T-helper 1 cell treated with Interleukin-12 subunit alpha and Interleukin-12 subunit beta and Interleukin-4 antibody, amounts not matched to agents 30 μg/mL and 1 μg/mL, for 36 hours (primary cell): ENCODE results near the gene CCDC91.
"Not testable (repeated sequence)": the region's sequence is repeated elsewhere in the genome, so short reads cannot be mapped to it uniquely, and the experiment has no call there.

Source experiments
- H3K27ac Mint-ChIP-seq: one replicate; pipeline ENCODE4 v1.8.0; 2021; ENCODE audit warnings: mild to moderate bottlenecking, mixed read lengths
- H3K27me3 Mint-ChIP-seq: one replicate; pipeline ENCODE4 v1.8.0; 2021; ENCODE audit warnings: low read depth, mixed read lengths
- H3K36me3 Mint-ChIP-seq: one replicate; pipeline ENCODE4 v1.8.0; 2021; ENCODE audit warnings: low read depth, mixed read lengths
- H3K4me1 Mint-ChIP-seq: one replicate; pipeline ENCODE4 v1.8.0; 2021; ENCODE audit warnings: low read depth, mixed read lengths
- H3K4me3 Mint-ChIP-seq: one replicate; pipeline ENCODE4 v1.8.0; 2021; ENCODE audit warnings: mild to moderate bottlenecking, moderate library complexity, mixed read lengths
- H3K9me3 Mint-ChIP-seq: one replicate; pipeline ENCODE4 v1.8.0; 2021; ENCODE audit warnings: mixed read lengths

The CCDC91 gene

GRCh38 chr12:28265435-28266042 lies 75.3 kb downstream of the CCDC91 start:
- Mint-ChIP-seq H3K9me3 (peaks cover 6% of the 10 kb centered on the region), H3K4me3 (no peak overlapping the region), H3K4me1 (no peaks in the 10 kb centered on the region), H3K27me3 (no peaks in the 10 kb centered on the region), H3K27ac (no peak overlapping the region), H3K36me3 (peaks cover under 1% of the 10 kb centered on the region)

- H3K27me3 Mint-ChIP-seq, H3K4me1 Mint-ChIP-seq, H3K36me3 Mint-ChIP-seq, H3K4me3 Mint-ChIP-seq, H3K27ac Mint-ChIP-seq: not testable (repeated sequence)
- H3K9me3 Mint-ChIP-seq = peaks cover 21% of the 10 kb centered on the region
These were observed 77.8 kb downstream of the CCDC91 start for GRCh38 chr12:28267920-28268607.

- Mint-ChIP-seq H3K27ac (no peak overlapping the region), H3K4me3 (no peak overlapping the region), H3K27me3 (no peaks in the 10 kb centered on the region), H3K36me3 (peaks cover 10% of the 10 kb centered on the region), H3K4me1 (no peaks in the 10 kb centered on the region), H3K9me3 (peaks cover 21% of the 10 kb centered on the region)
These were observed 78.5 kb downstream of the CCDC91 start for GRCh38 chr12:28268608-28269229.

- H3K4me3 Mint-ChIP-seq = no peak overlapping the region
- H3K36me3 Mint-ChIP-seq = peaks cover 10% of the 10 kb centered on the region
- H3K4me1 Mint-ChIP-seq = no peaks in the 10 kb centered on the region
- no peaks in the 10 kb centered on the region for H3K27me3 Mint-ChIP-seq
- peaks cover 30% of the 10 kb centered on the region for H3K9me3 Mint-ChIP-seq
- no peak overlapping the region for H3K27ac Mint-ChIP-seq
These were observed 79.6 kb downstream of the CCDC91 start for GRCh38 chr12:28269851-28270250.

GRCh38 chr12:28278499-28278898 lies 88.2 kb downstream of the CCDC91 start:
- Mint-ChIP-seq H3K4me1 (no peaks in the 10 kb centered on the region), H3K36me3 (peaks cover 1% of the 10 kb centered on the region), H3K27ac (peak overlapping the region; percentile 6), H3K4me3 (no peak overlapping the region), H3K9me3 (peaks cover 21% of the 10 kb centered on the region), H3K27me3 (no peaks in the 10 kb centered on the region)

- peaks cover 1% of the 10 kb centered on the region for H3K36me3 Mint-ChIP-seq
- no peak overlapping the region for H3K4me3 Mint-ChIP-seq
- no peak overlapping the region for H3K27ac Mint-ChIP-seq
- H3K9me3 Mint-ChIP-seq = peaks cover 20% of the 10 kb centered on the region
- H3K27me3 Mint-ChIP-seq = no peaks in the 10 kb centered on the region
- H3K4me1 Mint-ChIP-seq = no peaks in the 10 kb centered on the region
These were observed 88.7 kb downstream of the CCDC91 start for GRCh38 chr12:28278960-28279359.

GRCh38 chr12:28286352-28286751 lies 96.1 kb downstream of the CCDC91 start:
- Mint-ChIP-seq H3K27ac (no peak overlapping the region), H3K9me3 (peaks cover 46% of the 10 kb centered on the region), H3K36me3 (peaks cover 7% of the 10 kb centered on the region), H3K4me3 (no peak overlapping the region), H3K4me1 (no peaks in the 10 kb centered on the region), H3K27me3 (no peaks in the 10 kb centered on the region)

GRCh38 chr12:28290262-28290661 lies 100.0 kb downstream of the CCDC91 start:
- H3K27me3 Mint-ChIP-seq = no peaks in the 10 kb centered on the region
- no peak overlapping the region for H3K27ac Mint-ChIP-seq
- H3K4me1 Mint-ChIP-seq = no peaks in the 10 kb centered on the region
- peaks cover 9% of the 10 kb centered on the region for H3K36me3 Mint-ChIP-seq
- peaks cover 37% of the 10 kb centered on the region for H3K9me3 Mint-ChIP-seq
- H3K4me3 Mint-ChIP-seq = no peak overlapping the region

GRCh38 chr12:28292699-28293098 lies 102.4 kb downstream of the CCDC91 start:
- H3K27ac Mint-ChIP-seq = no peak overlapping the region
- H3K4me3 Mint-ChIP-seq = no peak overlapping the region
- peaks cover 9% of the 10 kb centered on the region for H3K36me3 Mint-ChIP-seq
- H3K27me3 Mint-ChIP-seq = no peaks in the 10 kb centered on the region
- no peaks in the 10 kb centered on the region for H3K4me1 Mint-ChIP-seq
- H3K9me3 Mint-ChIP-seq = peaks cover 29% of the 10 kb centered on the region

GRCh38 chr12:28294300-28294699 lies 104.0 kb downstream of the CCDC91 start:
- no peak overlapping the region for H3K27ac Mint-ChIP-seq
- H3K4me1 Mint-ChIP-seq = no peaks in the 10 kb centered on the region
- H3K36me3 Mint-ChIP-seq = peaks cover 7% of the 10 kb centered on the region
- H3K4me3 Mint-ChIP-seq = no peak overlapping the region
- H3K27me3 Mint-ChIP-seq = no peaks in the 10 kb centered on the region
- H3K9me3 Mint-ChIP-seq = peaks cover 13% of the 10 kb centered on the region

GRCh38 chr12:28296287-28296686 lies 106.0 kb downstream of the CCDC91 start:
- Mint-ChIP-seq H3K36me3 (peaks cover 2% of the 10 kb centered on the region), H3K4me1 (no peaks in the 10 kb centered on the region), H3K27me3 (no peaks in the 10 kb centered on the region), H3K9me3 (peaks cover 4% of the 10 kb centered on the region), H3K27ac (no peak overlapping the region), H3K4me3 (no peak overlapping the region)

- no peaks in the 10 kb centered on the region for H3K4me1 Mint-ChIP-seq
- H3K36me3 Mint-ChIP-seq = peaks cover 4% of the 10 kb centered on the region
- H3K9me3 Mint-ChIP-seq = no peaks in the 10 kb centered on the region
- no peak overlapping the region for H3K27ac Mint-ChIP-seq
- H3K4me3 Mint-ChIP-seq = no peak overlapping the region
- no peaks in the 10 kb centered on the region for H3K27me3 Mint-ChIP-seq
These were observed 112.9 kb downstream of the CCDC91 start for GRCh38 chr12:28303192-28303591.

- Mint-ChIP-seq H3K4me3 (no peak overlapping the region), H3K36me3 (peaks cover 10% of the 10 kb centered on the region), H3K4me1 (no peaks in the 10 kb centered on the region), H3K27me3 (no peaks in the 10 kb centered on the region), H3K27ac (no peak overlapping the region), H3K9me3 (no peaks in the 10 kb centered on the region)
These were observed 116.3 kb downstream of the CCDC91 start for GRCh38 chr12:28306535-28306934.

- Mint-ChIP-seq H3K9me3 (no peaks in the 10 kb centered on the region), H3K27ac (no peak overlapping the region), H3K36me3 (peaks cover 14% of the 10 kb centered on the region), H3K27me3 (no peaks in the 10 kb centered on the region), H3K4me1 (no peaks in the 10 kb centered on the region), H3K4me3 (no peak overlapping the region)
These were observed 118.6 kb downstream of the CCDC91 start for GRCh38 chr12:28308891-28309290.

- H3K9me3 Mint-ChIP-seq = peaks cover 10% of the 10 kb centered on the region
- no peaks in the 10 kb centered on the region for H3K4me1 Mint-ChIP-seq
- H3K36me3 Mint-ChIP-seq = peaks cover 14% of the 10 kb centered on the region
These were observed 123.4 kb downstream of the CCDC91 start for GRCh38 chr12:28313631-28314030.

More at GRCh38 chr12:28313631-28314030, 123.4 kb downstream of the CCDC91 start:
- Mint-ChIP-seq H3K4me3 (no peak overlapping the region), H3K27ac (no peak overlapping the region), H3K27me3 (no peaks in the 10 kb centered on the region)
